DND-41 (cell line): Measurements from ENCODE around the gene GRID2.

ENCODE experiments used
- EZH2 ChIP-seq: IDR thresholded peaks from 3 replicates; pipeline ENCODE4 v1.6.1; 2012; ENCODE audit warnings: borderline replicate concordance, low read depth, mild to moderate bottlenecking, moderate library complexity, low read length, inconsistent platforms; ENCODE audit not compliant: severe bottlenecking
- TF ChIP-seq, protein P1 (sequence below): IDR thresholded peaks from 2 replicates; pipeline ENCODE4 v1.5.1; 2012; ENCODE audit warnings: borderline replicate concordance, low read length, moderate library complexity, mild to moderate bottlenecking; ENCODE audit not compliant: poor library complexity, severe bottlenecking; ENCODE audit errors: extremely low read depth

DNA sequence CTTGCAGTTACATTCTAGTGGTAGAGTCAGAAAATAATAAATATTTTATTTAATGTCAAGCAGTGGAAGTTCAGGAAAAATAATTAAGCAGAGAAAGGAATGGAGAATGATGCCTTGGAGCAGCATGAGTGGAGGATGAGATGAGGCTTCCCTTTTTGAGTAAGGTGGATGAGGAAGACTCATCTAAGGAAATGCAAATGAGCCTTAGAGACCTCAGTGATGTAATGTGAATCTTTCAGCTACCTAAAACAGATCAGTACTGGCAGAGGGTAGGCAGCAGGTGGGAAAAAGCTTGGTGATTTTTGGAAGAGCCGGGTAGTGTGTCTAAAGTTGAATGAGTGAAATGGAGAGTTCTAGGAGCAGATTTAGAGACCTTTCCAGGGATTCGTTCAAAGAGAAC lies 118.2 kb downstream of the GRID2 start:
- TF ChIP-seq, protein P1, sequence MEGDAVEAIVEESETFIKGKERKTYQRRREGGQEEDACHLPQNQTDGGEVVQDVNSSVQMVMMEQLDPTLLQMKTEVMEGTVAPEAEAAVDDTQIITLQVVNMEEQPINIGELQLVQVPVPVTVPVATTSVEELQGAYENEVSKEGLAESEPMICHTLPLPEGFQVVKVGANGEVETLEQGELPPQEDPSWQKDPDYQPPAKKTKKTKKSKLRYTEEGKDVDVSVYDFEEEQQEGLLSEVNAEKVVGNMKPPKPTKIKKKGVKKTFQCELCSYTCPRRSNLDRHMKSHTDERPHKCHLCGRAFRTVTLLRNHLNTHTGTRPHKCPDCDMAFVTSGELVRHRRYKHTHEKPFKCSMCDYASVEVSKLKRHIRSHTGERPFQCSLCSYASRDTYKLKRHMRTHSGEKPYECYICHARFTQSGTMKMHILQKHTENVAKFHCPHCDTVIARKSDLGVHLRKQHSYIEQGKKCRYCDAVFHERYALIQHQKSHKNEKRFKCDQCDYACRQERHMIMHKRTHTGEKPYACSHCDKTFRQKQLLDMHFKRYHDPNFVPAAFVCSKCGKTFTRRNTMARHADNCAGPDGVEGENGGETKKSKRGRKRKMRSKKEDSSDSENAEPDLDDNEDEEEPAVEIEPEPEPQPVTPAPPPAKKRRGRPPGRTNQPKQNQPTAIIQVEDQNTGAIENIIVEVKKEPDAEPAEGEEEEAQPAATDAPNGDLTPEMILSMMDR: no peak
- no peak for TF ChIP-seq EZH2
